AG04449 (cell line): ENCODE measurements around the gene UNC45B.
"Not testable (repeated sequence)": the region's sequence is repeated elsewhere in the genome, so short reads cannot be mapped to it uniquely, and the experiment has no call there.

ENCODE experiments used
- CTCF ChIA-PET: fragments of 350-600 bp; formaldehyde crosslinking; extraction: SDS; loops from one replicate; lab custom pipeline; 2021; ENCODE audit warnings: antibody characterized with exemption; lab: Yijun Ruan, JAX
- POLR2A ChIA-PET: fragments of 400-600, 350-600 bp; formaldehyde crosslinking; extraction: SDS; loops from one replicate; lab custom pipeline; 2020; ENCODE audit warnings: antibody characterized with exemption, inconsistent platforms; lab: Yijun Ruan, JAX
- DNase-seq: peaks from one replicate; pipeline ENCODE4 v3.0.0-alpha.2; 2010; ENCODE audit warnings: low read depth, low spot score
- H3K4me3 ChIP-seq: 2 replicates; pipeline ENCODE4 v1.5.1; 2011; ENCODE audit warnings: low read depth, mild to moderate bottlenecking, control low read depth, low read length
- TF ChIP-seq, protein P1 (sequence below): IDR thresholded peaks from one replicate; pipeline ENCODE4 v1.5.1; 2011; ENCODE audit warnings: mild to moderate bottlenecking, moderate library complexity, low read length, control low read depth, inconsistent platforms; ENCODE audit not compliant: insufficient read depth; ENCODE audit errors: missing control alignments

The UNC45B gene

DNA sequence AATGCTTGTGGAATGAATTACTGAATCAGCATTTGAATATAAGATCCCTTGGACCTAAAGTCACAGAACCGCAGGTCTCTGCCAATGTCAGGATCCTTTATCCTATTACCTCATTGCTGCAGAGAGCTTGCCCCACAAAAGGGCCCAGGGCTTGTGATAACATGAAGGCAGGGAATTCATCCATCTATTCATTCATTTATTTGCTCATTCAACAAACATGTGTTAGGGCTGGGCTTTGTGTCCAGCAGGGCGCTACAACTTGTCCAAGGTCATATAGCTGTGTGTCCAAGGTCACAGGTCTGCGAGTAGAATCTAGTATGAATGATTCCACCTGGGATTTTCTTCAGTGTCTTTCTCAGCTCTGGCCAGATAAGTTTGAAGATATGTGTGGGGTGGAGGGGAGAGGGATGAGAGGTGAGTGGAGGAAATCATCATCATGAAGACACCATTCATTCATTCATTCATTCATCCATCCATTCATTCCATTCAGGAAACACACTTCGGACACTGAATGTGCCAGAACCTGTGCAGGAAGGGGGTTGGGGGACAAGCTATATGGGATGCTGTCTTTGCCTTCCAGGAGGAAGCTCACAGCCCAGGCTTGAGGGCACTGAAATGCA is 1.3 kb upstream of the UNC45B start:
- ChIA-PET CTCF (interaction anchor here (1.1 kb wide), 1 partner anchor 387 kb away, joined by 4 read pairs; no protein-coding TSS in a partner anchor), POLR2A (no interaction called here)
- H3K4me3 ChIP-seq: no peak overlapping the region
- no peak for DNase-seq
- TF ChIP-seq, protein P1, sequence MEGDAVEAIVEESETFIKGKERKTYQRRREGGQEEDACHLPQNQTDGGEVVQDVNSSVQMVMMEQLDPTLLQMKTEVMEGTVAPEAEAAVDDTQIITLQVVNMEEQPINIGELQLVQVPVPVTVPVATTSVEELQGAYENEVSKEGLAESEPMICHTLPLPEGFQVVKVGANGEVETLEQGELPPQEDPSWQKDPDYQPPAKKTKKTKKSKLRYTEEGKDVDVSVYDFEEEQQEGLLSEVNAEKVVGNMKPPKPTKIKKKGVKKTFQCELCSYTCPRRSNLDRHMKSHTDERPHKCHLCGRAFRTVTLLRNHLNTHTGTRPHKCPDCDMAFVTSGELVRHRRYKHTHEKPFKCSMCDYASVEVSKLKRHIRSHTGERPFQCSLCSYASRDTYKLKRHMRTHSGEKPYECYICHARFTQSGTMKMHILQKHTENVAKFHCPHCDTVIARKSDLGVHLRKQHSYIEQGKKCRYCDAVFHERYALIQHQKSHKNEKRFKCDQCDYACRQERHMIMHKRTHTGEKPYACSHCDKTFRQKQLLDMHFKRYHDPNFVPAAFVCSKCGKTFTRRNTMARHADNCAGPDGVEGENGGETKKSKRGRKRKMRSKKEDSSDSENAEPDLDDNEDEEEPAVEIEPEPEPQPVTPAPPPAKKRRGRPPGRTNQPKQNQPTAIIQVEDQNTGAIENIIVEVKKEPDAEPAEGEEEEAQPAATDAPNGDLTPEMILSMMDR: no peak

DNA sequence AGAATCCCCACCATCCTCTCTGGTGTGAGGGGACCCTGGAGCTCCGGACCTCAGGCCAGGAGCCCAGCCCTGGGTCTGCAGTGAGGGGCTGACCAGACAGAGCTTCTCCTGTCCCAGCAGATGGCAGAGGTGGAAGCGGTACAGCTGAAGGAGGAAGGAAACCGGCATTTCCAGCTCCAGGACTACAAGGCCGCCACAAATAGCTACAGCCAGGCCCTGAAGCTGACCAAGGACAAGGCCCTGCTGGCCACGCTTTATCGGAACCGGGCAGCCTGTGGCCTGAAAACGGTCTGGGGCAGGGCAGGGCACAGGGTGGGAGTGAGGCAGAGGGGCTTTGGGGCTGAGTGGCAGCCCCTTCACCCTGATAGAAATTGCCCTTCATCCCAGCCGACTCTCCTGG is 527 bp downstream of the UNC45B start:
- ChIA-PET POLR2A (no interaction called here), CTCF (interaction anchor here (1.1 kb wide), 1 partner anchor 390 kb away, joined by 3 read pairs; no protein-coding TSS in a partner anchor)
- H3K4me3 ChIP-seq: no peak overlapping the region
- TF ChIP-seq, protein P1: no peak
- DNase-seq: no peak

DNA sequence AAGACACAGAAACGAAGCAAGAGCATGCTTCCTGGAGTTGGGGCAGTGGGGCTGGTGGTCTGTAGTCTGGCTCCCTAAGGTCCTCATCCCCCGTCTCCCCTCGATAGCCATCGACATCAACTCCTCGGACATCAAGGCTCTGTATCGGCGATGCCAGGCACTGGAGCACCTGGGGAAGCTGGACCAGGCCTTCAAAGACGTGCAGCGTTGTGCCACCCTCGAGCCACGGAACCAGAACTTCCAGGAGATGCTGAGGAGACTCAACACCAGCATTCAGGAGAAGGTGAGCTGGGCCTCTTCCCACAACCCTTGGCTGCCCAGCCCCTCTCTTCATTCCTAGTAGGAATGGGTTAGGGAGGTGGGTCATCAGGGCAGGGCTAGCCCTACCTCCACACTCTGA is 2.3 kb downstream of the UNC45B start:
- TF ChIP-seq, protein P1: no peak
- ChIA-PET POLR2A (no interaction called here), CTCF (interaction anchor here (1.1 kb wide), 1 partner anchor 597 kb away, joined by 3 read pairs; no protein-coding TSS in a partner anchor)
- no peak overlapping the region for H3K4me3 ChIP-seq
- no peak for DNase-seq

DNA sequence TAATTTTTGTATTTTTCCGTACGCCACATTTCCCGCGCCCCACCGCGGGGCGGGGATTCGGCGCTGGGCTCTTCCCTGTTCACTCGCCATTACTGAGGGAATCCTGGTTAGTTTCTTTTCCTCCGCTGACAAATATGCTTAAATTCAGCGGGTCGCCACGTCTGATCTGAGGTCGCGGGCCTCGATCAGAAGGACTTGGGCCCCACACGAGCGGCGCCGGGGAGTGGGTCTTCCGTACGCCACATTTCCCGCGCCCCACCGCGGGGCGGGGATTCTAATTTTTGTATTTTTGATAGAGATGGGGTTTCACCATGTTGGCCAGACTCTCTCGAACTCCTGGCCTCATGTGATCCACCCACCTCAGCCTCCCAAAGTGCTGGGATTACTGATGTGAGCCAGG is 3.5 kb downstream of the UNC45B start:
- CTCF ChIA-PET: not testable (repeated sequence)

DNA sequence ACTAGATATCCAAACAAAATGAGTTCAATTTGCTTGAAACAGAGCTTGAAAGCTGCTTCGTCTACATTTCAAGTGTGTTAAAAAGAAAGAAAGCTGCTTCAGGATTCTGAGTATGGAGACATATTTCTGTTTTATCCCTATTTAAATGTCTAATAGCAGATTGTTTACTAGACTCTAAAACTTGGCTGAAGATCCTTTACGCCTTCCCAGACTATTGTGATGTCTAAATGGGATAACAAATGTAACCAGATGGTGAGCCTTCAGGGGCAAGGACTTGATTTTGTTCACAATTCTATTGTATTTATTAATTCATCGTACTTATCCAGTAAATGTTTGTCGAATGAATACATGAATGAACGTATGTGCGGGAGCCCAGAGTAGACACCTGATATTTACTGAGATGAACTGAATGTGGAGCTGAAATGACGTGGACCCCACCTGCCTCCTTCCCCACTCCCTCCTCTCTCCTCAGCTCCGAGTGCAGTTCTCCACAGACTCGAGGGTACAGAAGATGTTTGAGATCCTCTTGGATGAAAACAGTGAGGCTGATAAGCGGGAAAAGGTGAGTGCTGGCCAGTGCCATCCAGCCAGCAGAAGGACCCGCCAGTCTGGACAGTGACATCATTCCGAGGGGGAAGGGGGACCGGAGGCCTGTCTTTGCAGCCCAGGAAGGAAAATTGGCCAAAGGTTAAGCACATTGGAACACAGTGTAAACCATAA is 5.0 kb downstream of the UNC45B start:
- no peak for DNase-seq
- no peak overlapping the region for H3K4me3 ChIP-seq
- ChIA-PET CTCF (no interaction called here), POLR2A (no interaction called here)
- TF ChIP-seq, protein P1: no peak

More for the DNA sequence above, 3.5 kb downstream of the UNC45B start:
- POLR2A ChIA-PET, DNase-seq, H3K4me3 ChIP-seq: not testable (repeated sequence)

DNA sequence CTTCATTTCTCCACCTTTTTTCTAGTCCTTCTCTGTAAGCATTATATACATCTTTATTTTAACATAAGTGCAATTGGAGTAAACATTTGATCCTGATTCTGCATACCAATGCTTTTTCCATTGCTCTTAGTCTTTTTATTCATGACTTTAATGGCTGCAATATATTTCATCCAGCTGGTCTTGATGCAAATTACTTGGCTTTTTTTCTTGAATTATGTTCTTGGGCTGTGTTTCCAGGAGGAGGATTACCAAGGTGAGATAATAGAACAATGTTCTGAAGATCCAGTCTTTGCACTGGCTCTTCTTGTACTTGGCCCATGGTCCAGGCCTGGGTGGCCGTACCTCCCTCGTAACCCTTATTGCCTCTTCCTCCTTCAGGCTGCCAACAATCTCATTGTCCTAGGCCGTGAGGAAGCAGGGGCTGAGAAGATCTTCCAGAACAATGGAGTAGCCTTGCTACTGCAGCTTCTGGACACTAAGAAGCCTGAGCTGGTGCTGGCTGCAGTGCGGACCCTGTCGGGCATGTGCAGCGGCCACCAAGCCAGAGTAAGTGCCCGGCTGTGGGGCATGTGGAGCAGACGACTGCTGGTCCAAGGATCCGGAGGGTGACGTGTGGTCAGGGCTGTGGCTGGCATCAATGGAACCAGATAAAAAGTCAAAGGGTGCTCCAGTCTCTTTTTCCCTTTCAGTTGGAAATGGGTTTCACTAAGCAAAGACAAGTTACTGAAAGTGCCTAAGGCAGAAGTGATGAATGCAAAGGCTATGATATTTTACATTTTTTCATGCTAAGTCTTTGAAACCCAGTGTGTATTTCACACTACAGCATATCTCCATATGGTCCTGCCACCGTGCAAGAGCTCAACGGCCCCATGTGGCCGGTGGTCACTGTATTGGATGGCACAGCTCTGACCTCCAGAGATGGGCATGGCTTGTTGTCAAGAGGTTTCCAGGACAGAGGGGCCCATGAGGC is 6.9 kb downstream of the UNC45B start:
- no peak overlapping the region for H3K4me3 ChIP-seq
- CTCF ChIA-PET: no interaction called here
- no peak for DNase-seq
- TF ChIP-seq, protein P1: no peak
- POLR2A ChIA-PET: no interaction called here
